ENCODE measurements around the gene ELAVL3.

The ELAVL3 gene

DNA sequence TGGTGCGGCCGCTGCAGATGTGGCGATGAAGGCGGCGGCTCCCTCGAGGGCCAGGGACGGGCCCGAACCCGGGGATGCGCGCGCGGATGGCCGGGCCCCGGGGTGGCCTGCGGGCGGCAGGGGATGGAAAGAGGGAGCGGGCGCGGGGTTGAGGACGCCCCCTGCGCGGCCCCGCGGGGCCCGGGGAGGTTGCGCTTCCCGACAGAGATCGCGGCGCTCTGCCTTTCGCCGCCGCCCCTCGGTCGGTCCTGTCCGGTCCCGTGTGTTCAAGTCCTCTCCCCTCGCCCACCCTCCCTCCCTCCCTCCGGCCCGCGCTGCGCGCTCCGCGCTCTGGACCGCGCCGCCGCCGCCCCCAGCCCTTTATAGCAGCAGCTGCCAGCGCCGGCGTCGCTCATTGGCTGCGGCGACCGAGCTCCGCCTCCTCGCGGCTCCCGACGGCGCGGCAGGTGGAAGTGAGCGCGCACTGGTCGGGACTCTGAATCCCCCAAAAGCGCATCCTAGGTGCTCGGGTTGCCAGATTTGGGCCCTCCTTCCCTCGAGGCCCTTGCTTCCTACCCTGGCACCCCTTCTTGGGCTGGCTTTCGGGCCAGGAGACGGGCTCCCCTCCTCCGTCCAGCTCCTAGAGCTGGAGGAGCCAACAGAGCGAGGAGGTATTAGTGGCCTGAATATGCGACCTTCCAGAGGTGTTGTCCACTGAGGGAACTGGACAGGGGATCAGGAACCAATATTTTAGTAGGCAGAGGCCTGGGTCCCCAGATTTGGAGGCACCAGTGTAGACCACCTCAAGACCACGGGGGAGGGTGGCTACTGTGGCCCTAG is at the start of gene ELAVL3:
ELAVL3 (minus strand) TSS at position 332 of the 819 bp plus-strand sequence. CDS start 438 bp downstream, outside the sequence.
- H3K9me3 ChIP-seq (ENCODE audit: control insufficient read depth, insufficient read depth, low read depth, low read length) = no peaks in the 10 kb centered on the region
- H3K27me3 ChIP-seq (ENCODE audit: control insufficient read depth, insufficient read depth, low read length) = peaks cover 46% of the 10 kb centered on the region
- peaks cover 4% of the 10 kb centered on the region; the same call in 1 of the 2 replicates for H3K4me1 ChIP-seq (ENCODE audit: control insufficient read depth, insufficient read depth, low read length)
- no peaks in the 10 kb centered on the region for H3K36me3 ChIP-seq (ENCODE audit: control insufficient read depth, insufficient read depth, low read length)
- H3K9ac ChIP-seq (ENCODE audit: low read length) = no peak within 1 kb of the TSS
- H3K27ac ChIP-seq (ENCODE audit: low read depth, low read length) = no peak within 1 kb of the TSS
- H3K4me3 ChIP-seq (ENCODE audit: low read depth, low read length) = peak within 1 kb of the TSS; percentile 47; the same call in 1 of the 2 replicates

DNA sequence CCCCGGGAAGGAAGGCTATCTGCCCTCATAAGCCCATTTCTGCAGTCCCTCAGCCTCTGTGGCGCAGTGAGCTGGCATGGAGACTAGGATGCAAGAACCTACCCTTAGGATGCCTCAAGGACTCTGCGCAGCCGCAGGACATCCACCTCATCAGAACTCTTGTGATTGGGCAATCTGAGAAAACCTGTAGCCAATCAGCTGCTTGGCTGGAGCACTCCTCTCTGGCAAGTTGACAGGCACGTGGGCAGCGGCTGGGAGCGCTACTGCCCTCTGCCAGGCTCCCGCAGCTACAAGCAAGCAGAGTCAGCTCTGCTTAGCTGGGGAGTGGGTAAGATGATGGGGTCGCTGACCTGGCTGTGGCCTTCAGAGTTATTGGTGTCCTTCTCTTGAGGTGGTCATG is 49.6 kb upstream of the ELAVL3 start:
- Histone ChIP-seq H3K9me3 (ENCODE audit: control insufficient read depth, insufficient read depth, low read depth, low read length) (no peaks in the 10 kb centered on the region), H3K4me1 (ENCODE audit: control insufficient read depth, insufficient read depth, low read length) (peaks cover under 1% of the 10 kb centered on the region), H3K27ac (ENCODE audit: low read depth, low read length) (no peak overlapping the region), H3K27me3 (ENCODE audit: control insufficient read depth, insufficient read depth, low read length) (no peaks in the 10 kb centered on the region), H3K9ac (ENCODE audit: low read length) (no peak overlapping the region), H3K4me3 (ENCODE audit: low read depth, low read length) (no peak overlapping the region), H3K36me3 (ENCODE audit: control insufficient read depth, insufficient read depth, low read length) (no peaks in the 10 kb centered on the region)

DNA sequence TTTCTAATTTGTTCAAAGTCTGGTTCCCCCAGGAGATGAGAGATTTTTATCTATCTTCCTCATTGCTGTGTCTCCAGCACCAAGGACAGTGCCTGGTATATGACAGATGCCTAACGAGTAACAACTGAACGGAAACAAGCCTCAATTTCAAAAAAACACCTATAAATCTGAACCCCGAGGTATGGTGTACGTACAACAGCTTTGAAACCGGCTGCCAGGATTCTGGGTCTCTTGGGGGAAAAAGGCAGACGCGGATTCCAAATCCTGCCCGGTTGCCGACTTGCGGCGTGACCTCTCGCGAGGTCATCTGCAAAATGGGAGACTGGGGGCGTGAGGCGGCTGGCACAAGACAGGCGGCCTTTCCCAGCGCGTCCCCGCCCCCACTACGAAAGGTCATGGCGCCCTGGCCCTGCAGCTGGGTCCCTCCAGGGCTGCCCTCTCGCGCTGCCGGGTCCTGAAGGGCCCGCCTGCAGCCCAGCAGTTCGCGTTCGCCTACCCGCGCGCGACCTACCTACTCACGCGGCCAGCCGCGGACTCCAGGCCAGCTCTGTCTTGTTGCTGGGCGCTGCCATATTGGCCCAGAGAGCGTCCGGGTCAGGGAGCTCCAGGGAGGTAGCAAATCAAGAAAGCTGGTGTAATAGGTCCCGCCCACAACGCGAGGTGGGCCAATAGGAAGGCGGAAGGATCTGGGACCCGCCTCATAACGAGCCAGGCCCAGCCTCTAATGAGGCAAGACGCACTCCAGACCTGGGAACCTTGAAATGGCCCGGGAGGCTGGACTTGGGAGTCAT is 47.9 kb upstream of the ELAVL3 start, which contains the start of gene ECSIT:
ECSIT (minus strand) TSS at position 584 of the 791 bp plus-strand sequence. CDS start 9,964 bp downstream, outside the sequence.
- H3K4me3 ChIP-seq (ENCODE audit: low read depth, low read length) = peak within 1 kb of the TSS; percentile 92
- no peaks in the 10 kb centered on the region for H3K9me3 ChIP-seq (ENCODE audit: control insufficient read depth, insufficient read depth, low read depth, low read length)
- peak within 1 kb of the TSS; percentile 96 for H3K9ac ChIP-seq (ENCODE audit: low read length)
- no peaks in the 10 kb centered on the region for H3K36me3 ChIP-seq (ENCODE audit: control insufficient read depth, insufficient read depth, low read length)
- no peaks in the 10 kb centered on the region; the same call in 1 of the 2 replicates for H3K4me1 ChIP-seq (ENCODE audit: control insufficient read depth, insufficient read depth, low read length)
- H3K27me3 ChIP-seq (ENCODE audit: control insufficient read depth, insufficient read depth, low read length) = no peaks in the 10 kb centered on the region
- peak within 1 kb of the TSS; percentile 95 for H3K27ac ChIP-seq (ENCODE audit: low read depth, low read length)

DNA sequence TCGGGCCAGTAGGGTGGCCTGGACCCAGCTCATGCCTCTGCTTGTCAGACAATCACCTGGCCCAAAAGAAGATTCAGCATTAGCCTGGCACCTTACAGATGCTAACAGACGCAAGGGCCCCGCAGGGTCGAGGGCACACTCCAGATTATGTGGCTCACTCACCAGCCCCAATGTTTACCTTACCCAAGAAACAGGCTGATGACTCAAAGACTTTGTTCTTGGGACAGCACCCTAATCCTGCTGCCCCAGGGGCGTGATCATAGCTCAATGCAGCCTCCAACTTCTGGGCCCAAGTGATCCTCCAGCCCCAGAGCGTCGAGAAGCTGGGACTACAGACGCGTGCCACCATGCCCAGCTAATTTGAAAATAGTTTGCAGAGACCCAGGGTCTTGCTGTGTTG is 38.3 kb upstream of the ELAVL3 start:
- Histone ChIP-seq H3K4me3 (ENCODE audit: low read depth, low read length) (no peak overlapping the region), H3K9me3 (ENCODE audit: control insufficient read depth, insufficient read depth, low read depth, low read length) (no peaks in the 10 kb centered on the region), H3K27ac (ENCODE audit: low read depth, low read length) (no peak overlapping the region), H3K4me1 (ENCODE audit: control insufficient read depth, insufficient read depth, low read length) (no peaks in the 10 kb centered on the region), H3K27me3 (ENCODE audit: control insufficient read depth, insufficient read depth, low read length) (no peaks in the 10 kb centered on the region), H3K9ac (ENCODE audit: low read length) (no peak overlapping the region), H3K36me3 (ENCODE audit: control insufficient read depth, insufficient read depth, low read length) (no peaks in the 10 kb centered on the region; the same call in 1 of the 2 replicates)

DNA sequence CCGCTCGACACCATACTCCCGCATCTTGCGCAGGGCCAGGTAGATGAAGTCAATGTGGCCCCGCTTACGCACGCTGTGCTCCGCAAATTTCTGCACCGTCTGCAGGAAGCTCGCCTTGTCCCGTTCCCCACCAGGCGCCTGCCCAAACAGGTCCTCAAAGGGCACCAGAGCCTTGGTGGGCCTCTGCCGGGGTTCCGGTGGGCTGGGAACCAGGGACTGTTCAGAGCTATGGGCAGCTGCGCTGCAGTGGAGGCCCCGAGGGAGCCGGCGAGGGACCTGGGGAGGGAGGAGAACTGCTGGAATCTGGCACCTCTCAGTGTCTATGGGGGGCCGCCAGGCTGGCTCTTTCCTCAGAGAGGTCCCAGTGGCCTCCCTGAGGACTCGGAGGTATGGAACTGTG is 33.1 kb upstream of the ELAVL3 start:
- no peaks in the 10 kb centered on the region for H3K27me3 ChIP-seq (ENCODE audit: control insufficient read depth, insufficient read depth, low read length)
- H3K36me3 ChIP-seq (ENCODE audit: control insufficient read depth, insufficient read depth, low read length) = peaks cover 5% of the 10 kb centered on the region; the same call in 1 of the 2 replicates
- no peaks in the 10 kb centered on the region for H3K4me1 ChIP-seq (ENCODE audit: control insufficient read depth, insufficient read depth, low read length)
- H3K9me3 ChIP-seq (ENCODE audit: control insufficient read depth, insufficient read depth, low read depth, low read length) = no peaks in the 10 kb centered on the region
- H3K9ac ChIP-seq (ENCODE audit: low read length) = no peak overlapping the region
- no peak overlapping the region for H3K27ac ChIP-seq (ENCODE audit: low read depth, low read length)
- H3K4me3 ChIP-seq (ENCODE audit: low read depth, low read length) = no peak overlapping the region

DNA sequence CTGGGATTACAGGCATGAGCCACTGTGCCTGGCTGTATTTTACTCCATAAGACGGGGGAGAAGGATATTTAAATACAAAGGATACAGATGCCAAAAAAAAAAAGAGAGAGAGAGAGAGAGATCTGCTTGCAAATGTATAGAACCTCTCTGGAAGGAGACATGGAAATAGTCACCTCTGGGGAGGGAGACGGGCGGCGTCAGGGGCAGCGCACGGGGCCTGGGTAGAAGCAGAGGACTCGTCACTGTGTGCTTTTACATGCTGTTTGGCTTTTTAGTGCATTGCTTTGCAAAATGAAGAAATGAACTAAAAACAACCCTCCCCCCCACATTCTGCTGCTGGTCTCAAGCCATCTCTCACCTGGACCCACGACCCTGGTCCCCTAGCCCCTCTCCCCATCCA is 29.6 kb upstream of the ELAVL3 start:
- Histone ChIP-seq H3K4me3 (ENCODE audit: low read depth, low read length) (no peak overlapping the region), H3K27ac (ENCODE audit: low read depth, low read length) (no peak overlapping the region), H3K9ac (ENCODE audit: low read length) (no peak overlapping the region), H3K4me1 (ENCODE audit: control insufficient read depth, insufficient read depth, low read length) (peaks cover 5% of the 10 kb centered on the region), H3K36me3 (ENCODE audit: control insufficient read depth, insufficient read depth, low read length) (peaks cover 5% of the 10 kb centered on the region; the same call in 1 of the 2 replicates), H3K27me3 (ENCODE audit: control insufficient read depth, insufficient read depth, low read length) (no peaks in the 10 kb centered on the region), H3K9me3 (ENCODE audit: control insufficient read depth, insufficient read depth, low read depth, low read length) (no peaks in the 10 kb centered on the region)

DNA sequence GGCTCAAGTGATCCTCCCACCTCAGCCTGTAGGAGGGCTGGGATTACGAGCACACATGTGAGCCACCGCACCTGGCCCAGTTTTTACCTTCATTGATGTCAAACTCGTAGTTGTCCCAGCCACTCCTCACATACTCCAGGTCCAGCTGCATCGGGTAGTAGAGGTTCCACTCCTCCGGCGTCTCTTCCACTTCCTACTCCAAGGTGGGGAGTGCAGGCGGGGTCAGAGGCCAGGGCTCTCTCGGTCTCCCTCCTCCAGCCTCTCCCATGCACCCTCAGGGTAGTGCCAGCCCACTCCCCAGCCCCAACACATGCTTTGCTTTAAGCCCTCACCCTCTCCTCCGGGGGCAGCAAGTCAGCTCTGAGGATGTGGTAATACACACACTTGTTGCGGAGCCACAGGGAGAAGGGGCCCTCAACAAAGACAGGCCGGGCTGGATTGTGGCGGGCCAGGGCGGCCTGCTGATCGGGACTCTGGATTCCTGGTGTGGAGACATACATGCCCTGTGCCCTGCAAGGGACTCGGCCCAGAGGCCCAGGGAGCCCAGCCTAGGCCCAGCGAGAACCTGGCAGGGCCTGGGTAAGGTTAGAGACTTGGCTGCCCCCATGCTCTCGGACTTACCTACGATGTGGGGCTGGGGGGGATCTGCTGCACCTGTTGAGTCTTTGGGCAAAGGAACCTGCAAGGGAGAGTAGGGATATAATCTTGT is 26.7 kb upstream of the ELAVL3 start:
- no peaks in the 10 kb centered on the region for H3K27me3 ChIP-seq (ENCODE audit: control insufficient read depth, insufficient read depth, low read length)
- peaks cover 11% of the 10 kb centered on the region for H3K4me1 ChIP-seq (ENCODE audit: control insufficient read depth, insufficient read depth, low read length)
- H3K27ac ChIP-seq (ENCODE audit: low read depth, low read length) = no peak overlapping the region
- no peak overlapping the region for H3K9ac ChIP-seq (ENCODE audit: low read length)
- H3K9me3 ChIP-seq (ENCODE audit: control insufficient read depth, insufficient read depth, low read depth, low read length) = no peaks in the 10 kb centered on the region
- peaks cover 3% of the 10 kb centered on the region; the same call in 1 of the 2 replicates for H3K36me3 ChIP-seq (ENCODE audit: control insufficient read depth, insufficient read depth, low read length)
- H3K4me3 ChIP-seq (ENCODE audit: low read depth, low read length) = no peak overlapping the region

DNA sequence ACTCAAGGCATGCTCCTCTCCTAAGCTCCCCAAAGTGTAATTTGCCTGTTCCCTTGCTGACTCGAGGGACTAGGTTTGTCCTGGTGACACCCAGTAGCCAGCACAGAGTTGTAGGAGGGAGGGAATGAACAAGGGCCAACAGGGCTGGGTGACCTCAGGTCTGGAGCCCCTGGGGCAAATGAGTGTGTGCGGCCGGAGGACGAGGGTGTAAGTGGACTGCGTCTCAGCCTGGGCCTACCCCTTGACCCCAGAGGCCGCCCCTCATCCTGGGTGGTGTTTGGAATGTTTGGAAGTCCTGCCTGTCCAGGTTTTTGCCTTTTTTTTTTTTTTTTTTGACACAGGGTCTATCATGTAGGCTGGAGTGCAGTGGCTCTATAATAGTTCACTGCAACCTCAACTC is 26.1 kb upstream of the ELAVL3 start:
- Histone ChIP-seq H3K27ac (ENCODE audit: low read depth, low read length) (no peak overlapping the region), H3K36me3 (ENCODE audit: control insufficient read depth, insufficient read depth, low read length) (peaks cover 3% of the 10 kb centered on the region; the same call in 1 of the 2 replicates), H3K27me3 (ENCODE audit: control insufficient read depth, insufficient read depth, low read length) (no peaks in the 10 kb centered on the region), H3K4me1 (ENCODE audit: control insufficient read depth, insufficient read depth, low read length) (peaks cover 11% of the 10 kb centered on the region), H3K9me3 (ENCODE audit: control insufficient read depth, insufficient read depth, low read depth, low read length) (no peaks in the 10 kb centered on the region), H3K4me3 (ENCODE audit: low read depth, low read length) (no peak overlapping the region), H3K9ac (ENCODE audit: low read length) (no peak overlapping the region)

DNA sequence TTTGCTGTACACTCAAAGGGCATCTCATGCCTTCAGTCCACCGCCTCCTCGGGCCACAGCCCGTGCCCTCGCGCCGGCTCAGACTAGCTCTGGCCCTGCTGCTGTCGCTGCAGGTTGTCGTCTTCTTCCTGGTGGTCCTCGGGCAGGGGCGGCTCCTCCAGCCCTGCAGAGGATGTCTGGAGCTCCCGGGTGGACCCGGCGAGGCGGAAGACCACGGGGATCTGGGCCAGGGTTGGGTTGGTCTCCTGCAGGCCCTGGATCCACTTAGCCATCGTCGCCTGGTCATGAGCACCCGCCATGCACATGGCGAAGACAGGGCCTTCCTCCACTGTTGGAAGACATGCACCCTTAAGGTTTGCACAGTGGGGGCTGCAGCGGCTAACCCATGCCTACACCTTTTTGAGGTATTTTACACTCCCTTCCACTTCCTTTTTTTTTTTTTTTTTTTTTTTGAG is 25.3 kb upstream of the ELAVL3 start:
- H3K4me1 ChIP-seq (ENCODE audit: control insufficient read depth, insufficient read depth, low read length) = peaks cover 11% of the 10 kb centered on the region

DNA sequence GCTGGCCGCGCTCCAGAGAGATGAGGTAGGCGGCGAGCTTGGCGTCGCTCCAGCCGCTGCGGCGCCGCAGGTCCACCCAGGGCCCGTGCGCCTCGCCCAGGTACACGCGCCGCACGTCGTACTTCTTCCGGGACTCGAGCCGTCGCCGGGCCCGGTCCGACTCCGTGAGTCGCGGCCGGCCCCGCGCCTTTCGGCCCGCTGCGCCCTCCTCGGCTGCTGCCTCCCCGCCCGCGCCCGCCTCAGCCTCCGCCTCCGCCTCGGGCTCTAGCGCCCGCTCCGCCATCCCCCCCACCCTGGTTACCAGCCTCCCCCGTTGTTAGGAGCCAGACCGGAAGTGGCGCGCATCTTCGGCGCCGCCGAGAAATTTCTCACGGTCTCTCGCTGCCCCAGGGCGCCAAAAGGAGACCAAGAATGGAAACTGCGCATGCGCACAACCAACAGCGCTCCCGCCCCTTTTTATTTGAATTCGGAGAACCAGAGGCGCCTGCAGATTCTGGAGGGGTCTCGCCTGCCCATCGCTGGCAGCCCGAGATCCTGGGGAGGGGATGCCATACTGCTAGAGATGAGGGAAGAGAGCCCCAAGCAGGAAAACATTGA is 24.8 kb upstream of the ELAVL3 start, which contains the start of gene ZNF653:
ZNF653 (minus strand) TSS at position 336 of the 597 bp plus-strand sequence; CDS start at position 283, 53 bp downstream.
- H3K9me3 ChIP-seq (ENCODE audit: control insufficient read depth, insufficient read depth, low read depth, low read length) = no peaks in the 10 kb centered on the region
- H3K4me1 ChIP-seq (ENCODE audit: control insufficient read depth, insufficient read depth, low read length) = peaks cover 11% of the 10 kb centered on the region
- no peaks in the 10 kb centered on the region for H3K36me3 ChIP-seq (ENCODE audit: control insufficient read depth, insufficient read depth, low read length)
- no peaks in the 10 kb centered on the region for H3K27me3 ChIP-seq (ENCODE audit: control insufficient read depth, insufficient read depth, low read length)
- H3K4me3 ChIP-seq (ENCODE audit: low read depth, low read length) = peak within 1 kb of the TSS; percentile 89
- H3K27ac ChIP-seq (ENCODE audit: low read depth, low read length) = peak within 1 kb of the TSS; percentile 92
- H3K9ac ChIP-seq (ENCODE audit: low read length) = peak within 1 kb of the TSS; percentile 88

More for the DNA sequence above, 25.3 kb upstream of the ELAVL3 start:
- peak overlapping the region; percentile 92 for H3K27ac ChIP-seq (ENCODE audit: low read depth, low read length)
- peak overlapping the region; percentile 89 for H3K4me3 ChIP-seq (ENCODE audit: low read depth, low read length)
- H3K27me3 ChIP-seq (ENCODE audit: control insufficient read depth, insufficient read depth, low read length) = no peaks in the 10 kb centered on the region
- H3K36me3 ChIP-seq (ENCODE audit: control insufficient read depth, insufficient read depth, low read length) = peaks cover 1% of the 10 kb centered on the region; the same call in 1 of the 2 replicates
- H3K9ac ChIP-seq (ENCODE audit: low read length) = peak overlapping the region; percentile 66
- H3K9me3 ChIP-seq (ENCODE audit: control insufficient read depth, insufficient read depth, low read depth, low read length) = no peaks in the 10 kb centered on the region

All from HUES6 (cell line).